ENCODE data around the gene SCAF4. TPM values are rescaled to one million over a fixed set of nuclear protein-coding genes. Genes with fewer than 3 reads are reported as not detected.

Gene SCAF4
- total and polyA plus RNA-seq, 9 donors: 5.8 to 28.1 (median 23.8) TPM

- Histone ChIP-seq H3K4me1 (ENCODE audit: control insufficient read depth, insufficient read depth, low read length) (peaks cover 27% of the 10 kb centered on the region), H3K27ac (ENCODE audit: low read length) (no peak overlapping the region), H3K4me3 (ENCODE audit: low read length) (no peak overlapping the region), H3K9me3 (replicated peaks; ENCODE audit: control insufficient read depth, low read depth, low read length) (no peaks in the 10 kb centered on the region), H3K36me3 (ENCODE audit: control insufficient read depth, insufficient read depth, low read length) (peaks cover 3% of the 10 kb centered on the region), H3K27me3 (ENCODE audit: control insufficient read depth, insufficient read depth, low read length) (no peaks in the 10 kb centered on the region)
- DNase-seq: no peak
- whole genome bisulfite sequencing (ENCODE audit: insufficient coverage): 100% methylated on average over 3 of the region's 3 CpGs
Observed at GRCh38 chr21:31728952-31729351, 3.0 kb downstream of the SCAF4 start.

DNA sequence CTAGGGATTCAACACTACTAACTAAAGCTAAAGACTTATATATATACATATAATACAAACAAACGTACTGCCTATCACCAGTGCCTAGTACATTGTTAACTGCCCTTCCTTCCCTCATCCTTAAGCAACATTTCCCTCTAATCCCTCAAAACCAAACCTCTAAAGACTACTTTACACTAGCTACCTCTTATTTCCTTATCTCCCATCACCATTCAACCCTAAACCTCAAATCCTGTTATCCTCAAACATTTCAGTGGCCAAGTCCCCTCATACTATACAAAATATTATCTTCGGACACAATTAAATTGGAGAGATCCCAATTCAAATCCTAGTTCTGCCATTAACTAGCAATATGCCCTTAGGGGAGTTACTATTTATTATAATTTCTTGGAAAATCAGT lies 3.7 kb downstream of the SCAF4 start:
- no peak for DNase-seq
- Histone ChIP-seq H3K27me3 (ENCODE audit: control insufficient read depth, insufficient read depth, low read length) (no peaks in the 10 kb centered on the region), H3K4me1 (ENCODE audit: control insufficient read depth, insufficient read depth, low read length) (peaks cover 20% of the 10 kb centered on the region), H3K4me3 (ENCODE audit: low read length) (no peak overlapping the region), H3K27ac (ENCODE audit: low read length) (no peak overlapping the region), H3K9me3 (replicated peaks; ENCODE audit: control insufficient read depth, low read depth, low read length) (no peaks in the 10 kb centered on the region), H3K36me3 (ENCODE audit: control insufficient read depth, insufficient read depth, low read length) (peaks cover 3% of the 10 kb centered on the region)
- WGBS (ENCODE audit: insufficient coverage): 78% methylated on average over 1 of the region's 2 CpGs

DNA sequence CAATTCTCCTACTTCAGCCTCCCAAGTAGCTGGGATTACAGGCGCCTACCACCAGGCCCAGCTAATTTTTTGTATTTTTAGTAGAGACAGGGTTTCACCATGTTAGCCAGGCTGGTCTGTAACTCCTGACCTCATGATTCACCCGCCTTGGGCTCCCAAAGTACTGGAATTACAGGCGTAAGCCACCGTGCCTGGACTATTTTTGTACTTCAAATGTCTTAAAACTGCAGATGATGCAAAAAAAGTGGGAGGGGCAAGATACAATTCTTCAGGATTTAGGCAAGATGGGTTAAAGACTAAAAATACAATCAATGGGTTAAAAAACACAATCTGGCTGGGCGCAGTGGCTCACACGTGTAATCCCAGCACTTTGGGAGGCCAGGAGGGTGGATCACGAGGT lies 4.7 kb downstream of the SCAF4 start:
- Histone ChIP-seq H3K9me3 (replicated peaks; ENCODE audit: control insufficient read depth, low read depth, low read length) (no peaks in the 10 kb centered on the region), H3K4me1 (ENCODE audit: control insufficient read depth, insufficient read depth, low read length) (peaks cover 11% of the 10 kb centered on the region), H3K27ac (ENCODE audit: low read length) (no peak overlapping the region), H3K36me3 (ENCODE audit: control insufficient read depth, insufficient read depth, low read length) (peaks cover 3% of the 10 kb centered on the region), H3K27me3 (ENCODE audit: control insufficient read depth, insufficient read depth, low read length) (no peaks in the 10 kb centered on the region), H3K4me3 (ENCODE audit: low read length) (no peak overlapping the region)
- DNase-seq: no peak
- WGBS (ENCODE audit: insufficient coverage): 67% methylated on average over 5 of the region's 7 CpGs

GRCh38 chr21:31726407-31726806 lies 5.5 kb downstream of the SCAF4 start:
- Histone ChIP-seq H3K27ac (ENCODE audit: low read length) (no peak overlapping the region), H3K27me3 (ENCODE audit: control insufficient read depth, insufficient read depth, low read length) (no peaks in the 10 kb centered on the region), H3K9me3 (replicated peaks; ENCODE audit: control insufficient read depth, low read depth, low read length) (no peaks in the 10 kb centered on the region), H3K4me1 (ENCODE audit: control insufficient read depth, insufficient read depth, low read length) (peaks cover 11% of the 10 kb centered on the region), H3K36me3 (ENCODE audit: control insufficient read depth, insufficient read depth, low read length) (peaks cover 3% of the 10 kb centered on the region), H3K4me3 (ENCODE audit: low read length) (no peak overlapping the region)
- 100% methylated on average over 3 of the region's 4 CpGs for WGBS (ENCODE audit: insufficient coverage)
- no peak for DNase-seq

DNA sequence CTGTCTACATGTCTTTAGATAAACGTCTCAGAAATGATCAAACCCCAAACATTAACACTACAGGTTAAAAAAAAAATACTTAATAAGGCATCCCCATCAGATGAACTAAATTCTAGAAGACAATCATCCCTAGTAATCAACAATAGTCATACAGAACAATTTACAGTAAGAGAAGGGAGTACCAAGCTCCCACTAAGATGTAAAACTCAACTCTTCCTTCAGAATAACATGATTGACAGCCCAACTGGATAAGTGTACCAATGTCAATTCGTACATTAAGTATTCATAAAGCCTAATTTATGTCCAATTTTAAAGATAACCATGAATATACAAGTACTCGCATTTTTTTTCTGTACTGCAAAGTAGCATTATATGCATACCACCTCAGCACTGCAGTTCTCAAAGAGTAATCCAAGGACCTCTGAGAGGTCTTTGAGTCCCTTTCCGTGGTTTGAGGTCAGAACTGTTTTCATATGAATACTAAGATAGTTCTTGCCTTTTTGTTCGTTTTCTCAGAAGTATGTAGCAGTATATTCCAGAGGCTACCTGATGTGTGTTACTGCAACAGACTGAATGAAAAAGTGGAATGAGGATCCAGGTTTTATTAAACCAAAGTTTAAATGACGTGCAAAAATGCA lies 6.6 kb downstream of the SCAF4 start:
- Histone ChIP-seq H3K4me1 (ENCODE audit: control insufficient read depth, insufficient read depth, low read length) (peaks cover 6% of the 10 kb centered on the region), H3K27ac (ENCODE audit: low read length) (no peak overlapping the region), H3K9me3 (replicated peaks; ENCODE audit: control insufficient read depth, low read depth, low read length) (no peaks in the 10 kb centered on the region), H3K4me3 (ENCODE audit: low read length) (no peak overlapping the region), H3K27me3 (ENCODE audit: control insufficient read depth, insufficient read depth, low read length) (no peaks in the 10 kb centered on the region), H3K36me3 (ENCODE audit: control insufficient read depth, insufficient read depth, low read length) (peaks cover 3% of the 10 kb centered on the region)
- no peak for DNase-seq
- 100% methylated on average over 1 of the region's 6 CpGs for WGBS (ENCODE audit: insufficient coverage)

DNA sequence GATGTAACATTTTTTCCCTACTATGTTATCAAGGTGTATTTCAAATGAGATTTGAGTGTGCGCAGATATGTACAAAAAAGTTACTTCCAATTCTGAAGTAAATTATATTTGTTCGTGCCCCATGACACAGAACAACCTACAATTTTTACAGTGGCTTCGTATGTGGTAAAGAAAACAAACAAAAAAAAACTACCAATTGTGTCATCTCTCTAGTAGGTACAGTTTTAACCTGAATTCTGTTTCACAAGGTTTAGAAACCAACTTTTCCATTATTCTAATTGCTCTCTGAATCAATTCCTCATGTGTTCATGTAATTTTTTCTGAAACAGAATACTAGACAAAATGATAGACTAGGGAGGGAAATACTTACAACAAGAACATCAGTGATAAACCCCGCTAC lies 7.4 kb downstream of the SCAF4 start:
- no peak for DNase-seq
- no CpG with 5 or more reads among the region's 4 CpGs for WGBS (ENCODE audit: insufficient coverage)
- no peak overlapping the region for H3K27ac ChIP-seq (ENCODE audit: low read length)
- H3K9me3 ChIP-seq (replicated peaks; ENCODE audit: control insufficient read depth, low read depth, low read length): no peaks in the 10 kb centered on the region
- no peaks in the 10 kb centered on the region for H3K27me3 ChIP-seq (ENCODE audit: control insufficient read depth, insufficient read depth, low read length)
- peaks cover 3% of the 10 kb centered on the region for H3K36me3 ChIP-seq (ENCODE audit: control insufficient read depth, insufficient read depth, low read length)
- peaks cover 4% of the 10 kb centered on the region for H3K4me1 ChIP-seq (ENCODE audit: control insufficient read depth, insufficient read depth, low read length)
- no peak overlapping the region for H3K4me3 ChIP-seq (ENCODE audit: low read length)

GRCh38 chr21:31721381-31721780 lies 10.5 kb downstream of the SCAF4 start:
- DNase-seq: no peak
- Histone ChIP-seq H3K27me3 (ENCODE audit: control insufficient read depth, insufficient read depth, low read length) (no peaks in the 10 kb centered on the region), H3K4me1 (ENCODE audit: control insufficient read depth, insufficient read depth, low read length) (no peaks in the 10 kb centered on the region), H3K9me3 (replicated peaks; ENCODE audit: control insufficient read depth, low read depth, low read length) (no peaks in the 10 kb centered on the region), H3K4me3 (ENCODE audit: low read length) (no peak overlapping the region), H3K36me3 (ENCODE audit: control insufficient read depth, insufficient read depth, low read length) (peaks cover 2% of the 10 kb centered on the region), H3K27ac (ENCODE audit: low read length) (no peak overlapping the region)
- 93% methylated on average over 2 of the region's 4 CpGs for WGBS (ENCODE audit: insufficient coverage)

DNA sequence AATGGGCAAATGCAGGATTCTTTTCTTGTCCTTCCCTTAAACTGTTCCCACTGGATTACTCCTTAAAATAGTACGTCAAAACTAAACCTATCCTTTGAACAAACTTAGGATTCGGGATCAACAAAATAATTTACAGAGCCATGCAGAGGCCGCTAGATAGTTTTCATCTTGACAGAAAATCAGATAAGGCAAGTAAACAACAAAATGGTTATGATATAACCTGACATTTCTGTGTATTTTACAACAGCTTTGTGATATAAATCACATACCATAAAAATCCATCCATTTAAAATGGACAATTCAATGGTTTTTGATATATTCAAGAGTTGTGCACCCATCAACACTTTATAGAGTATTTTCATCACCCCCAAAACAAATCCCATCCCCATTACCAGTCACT lies 11.2 kb downstream of the SCAF4 start:
- no peaks in the 10 kb centered on the region for H3K27me3 ChIP-seq (ENCODE audit: control insufficient read depth, insufficient read depth, low read length)
- H3K27ac ChIP-seq (ENCODE audit: low read length): no peak overlapping the region
- no peaks in the 10 kb centered on the region for H3K9me3 ChIP-seq (replicated peaks; ENCODE audit: control insufficient read depth, low read depth, low read length)
- no peak for DNase-seq
- H3K4me3 ChIP-seq (ENCODE audit: low read length): no peak overlapping the region
- no CpG with 5 or more reads among the region's 3 CpGs for WGBS (ENCODE audit: insufficient coverage)
- no peaks in the 10 kb centered on the region for H3K4me1 ChIP-seq (ENCODE audit: control insufficient read depth, insufficient read depth, low read length)
- no peaks in the 10 kb centered on the region for H3K36me3 ChIP-seq (ENCODE audit: control insufficient read depth, insufficient read depth, low read length)

DNA sequence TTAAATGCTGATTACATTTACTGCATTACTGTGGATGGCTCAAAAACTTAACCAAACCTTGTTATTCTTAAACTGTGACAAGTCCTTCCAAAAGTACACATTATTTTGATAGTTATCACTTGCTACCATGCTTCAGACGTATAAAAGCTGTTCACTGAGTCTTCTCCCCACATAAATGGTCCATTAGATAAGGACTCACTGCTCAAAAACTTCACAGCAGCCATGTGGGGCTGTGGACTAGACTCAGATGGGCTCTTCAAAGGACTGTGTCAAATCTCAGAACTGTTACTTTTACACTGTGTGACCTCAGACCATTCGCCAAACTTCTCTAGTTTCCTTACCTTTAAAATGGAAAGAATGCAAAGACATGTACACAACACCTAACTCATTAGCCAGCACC lies 11.6 kb downstream of the SCAF4 start:
- no peaks in the 10 kb centered on the region for H3K4me1 ChIP-seq (ENCODE audit: control insufficient read depth, insufficient read depth, low read length)
- WGBS (ENCODE audit: insufficient coverage): 100% methylated on average over 1 of the region's 2 CpGs

GRCh38 chr21:31716106-31716505 lies 15.8 kb downstream of the SCAF4 start:
- no CpG with 5 or more reads among the region's 2 CpGs for WGBS (ENCODE audit: insufficient coverage)
- Histone ChIP-seq H3K4me1 (ENCODE audit: control insufficient read depth, insufficient read depth, low read length) (no peaks in the 10 kb centered on the region), H3K27ac (ENCODE audit: low read length) (no peak overlapping the region), H3K36me3 (ENCODE audit: control insufficient read depth, insufficient read depth, low read length) (no peaks in the 10 kb centered on the region), H3K27me3 (ENCODE audit: control insufficient read depth, insufficient read depth, low read length) (no peaks in the 10 kb centered on the region), H3K4me3 (ENCODE audit: low read length) (no peak overlapping the region), H3K9me3 (replicated peaks; ENCODE audit: control insufficient read depth, low read depth, low read length) (no peaks in the 10 kb centered on the region)
- no peak for DNase-seq

More for the DNA sequence above, 11.6 kb downstream of the SCAF4 start:
- Histone ChIP-seq H3K27ac (ENCODE audit: low read length) (no peak overlapping the region), H3K36me3 (ENCODE audit: control insufficient read depth, insufficient read depth, low read length) (no peaks in the 10 kb centered on the region), H3K4me3 (ENCODE audit: low read length) (no peak overlapping the region), H3K9me3 (replicated peaks; ENCODE audit: control insufficient read depth, low read depth, low read length) (no peaks in the 10 kb centered on the region), H3K27me3 (ENCODE audit: control insufficient read depth, insufficient read depth, low read length) (no peaks in the 10 kb centered on the region)
- DNase-seq: no peak

All from muscle of leg (tissue), 11 donors.